GM04503 (cell line): ENCODE results near the gene ISG15.
"Not testable (repeated sequence)": the region's sequence is repeated elsewhere in the genome, so short reads cannot be mapped to it uniquely, and the experiment has no call there.

Experiments
- DNase-seq: peaks from one replicate; pipeline ENCODE4 v3.0.0-alpha.2; 2012; ENCODE audit warnings: low read depth

The ISG15 gene

DNA sequence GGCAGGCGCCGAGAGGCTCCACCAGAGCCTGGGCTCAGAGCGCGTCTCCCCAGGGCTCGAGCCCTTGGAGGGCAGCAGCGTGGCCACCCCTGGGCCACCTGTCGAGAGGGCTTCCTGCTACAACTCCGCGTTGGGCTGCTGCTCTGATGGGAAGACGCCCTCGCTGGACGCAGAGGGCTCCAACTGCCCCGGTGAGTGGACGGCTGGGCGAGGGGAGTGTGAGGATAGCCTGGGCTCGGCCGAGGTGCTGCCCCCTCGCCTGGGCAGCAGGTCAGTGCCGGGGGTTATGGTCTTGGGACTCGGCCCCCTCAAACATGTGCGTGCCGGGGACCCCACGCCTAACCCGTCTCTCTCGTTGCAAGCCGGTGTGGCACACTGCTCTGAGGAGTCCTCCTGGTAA lies 33.5 kb downstream of the ISG15 start:
- DNase-seq = no peak

- DNase-seq = no peak
Measured at GRCh38 chr1:1047407-1047806, 34.1 kb downstream of the ISG15 start.

DNA sequence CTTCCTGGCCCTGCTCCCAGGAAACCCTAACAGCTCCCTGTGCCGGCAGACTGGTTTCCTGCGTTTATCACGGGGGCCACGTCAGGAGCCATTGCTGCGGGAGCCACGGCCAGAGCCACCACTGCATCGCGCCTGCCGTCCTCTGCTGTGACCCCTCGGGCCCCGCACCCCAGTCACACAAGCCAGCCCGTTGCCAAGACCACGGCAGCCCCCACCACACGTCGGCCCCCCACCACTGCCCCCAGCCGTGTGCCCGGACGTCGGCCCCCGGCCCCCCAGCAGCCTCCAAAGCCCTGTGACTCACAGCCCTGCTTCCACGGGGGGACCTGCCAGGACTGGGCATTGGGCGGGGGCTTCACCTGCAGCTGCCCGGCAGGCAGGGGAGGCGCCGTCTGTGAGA lies 34.7 kb downstream of the ISG15 start:
- DNase-seq = no peak

DNA sequence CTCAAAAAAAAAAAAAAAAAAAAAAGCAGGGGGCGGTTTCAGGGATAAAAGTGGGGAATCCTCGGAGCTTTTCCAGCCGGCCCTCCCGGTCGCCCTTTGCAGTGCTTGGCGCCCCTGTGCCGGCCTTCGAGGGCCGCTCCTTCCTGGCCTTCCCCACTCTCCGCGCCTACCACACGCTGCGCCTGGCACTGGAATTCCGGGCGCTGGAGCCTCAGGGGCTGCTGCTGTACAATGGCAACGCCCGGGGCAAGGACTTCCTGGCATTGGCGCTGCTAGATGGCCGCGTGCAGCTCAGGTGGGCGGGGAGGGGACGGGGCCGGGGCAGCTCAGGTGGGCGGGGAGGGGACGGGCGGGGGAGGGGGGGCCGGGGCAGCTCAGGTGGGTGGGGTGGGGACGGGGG lies 35.5 kb downstream of the ISG15 start:
- DNase-seq = no peak

DNA sequence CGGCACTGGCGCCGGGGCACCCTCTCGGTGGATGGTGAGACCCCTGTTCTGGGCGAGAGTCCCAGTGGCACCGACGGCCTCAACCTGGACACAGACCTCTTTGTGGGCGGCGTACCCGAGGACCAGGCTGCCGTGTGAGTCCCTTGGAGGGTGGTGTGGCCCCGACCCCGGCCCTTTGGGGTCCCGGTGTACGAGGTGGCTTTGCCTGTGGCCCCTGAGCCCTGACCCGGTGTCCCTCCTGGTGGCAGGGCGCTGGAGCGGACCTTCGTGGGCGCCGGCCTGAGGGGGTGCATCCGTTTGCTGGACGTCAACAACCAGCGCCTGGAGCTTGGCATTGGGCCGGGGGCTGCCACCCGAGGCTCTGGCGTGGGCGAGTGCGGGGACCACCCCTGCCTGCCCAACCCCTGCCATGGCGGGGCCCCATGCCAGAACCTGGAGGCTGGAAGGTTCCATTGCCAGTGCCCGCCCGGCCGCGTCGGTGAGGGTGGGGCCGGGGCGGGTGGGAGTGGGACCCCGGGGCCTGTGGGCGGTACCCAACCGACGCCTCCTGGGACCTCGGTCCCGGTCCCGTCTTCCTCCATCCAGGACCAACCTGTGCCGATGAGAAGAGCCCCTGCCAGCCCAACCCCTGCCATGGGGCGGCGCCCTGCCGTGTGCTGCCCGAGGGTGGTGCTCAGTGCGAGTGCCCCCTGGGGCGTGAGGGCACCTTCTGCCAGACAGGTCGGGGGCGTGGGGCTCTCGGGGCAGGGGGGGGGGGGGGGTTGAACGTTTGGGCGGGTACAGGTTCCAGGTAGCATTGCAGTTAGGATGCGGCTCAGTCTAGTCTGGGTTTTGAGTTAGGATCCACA lies 36.2 kb downstream of the ISG15 start:
- no peak for DNase-seq

DNA sequence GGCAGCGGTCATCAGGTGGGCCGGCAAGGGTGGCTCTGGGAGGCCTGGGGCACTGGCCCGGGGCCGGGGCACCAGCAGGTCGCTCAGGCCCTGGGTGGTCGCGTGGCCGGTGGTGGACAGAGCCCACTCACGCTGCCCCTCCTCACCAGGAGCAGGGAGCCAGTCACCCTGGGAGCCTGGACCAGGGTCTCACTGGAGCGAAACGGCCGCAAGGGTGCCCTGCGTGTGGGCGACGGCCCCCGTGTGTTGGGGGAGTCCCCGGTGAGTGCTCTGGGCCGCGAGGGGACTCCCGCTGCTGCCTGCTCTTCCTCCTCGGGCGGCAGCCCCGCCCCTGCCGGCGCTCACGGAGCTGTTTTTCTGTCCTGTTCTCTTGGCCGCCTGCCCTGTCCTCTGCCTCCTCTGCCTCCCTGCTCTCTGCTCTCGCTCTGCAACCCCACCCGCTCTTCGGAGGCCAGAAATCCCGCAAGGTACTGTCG lies 37.3 kb downstream of the ISG15 start:
- no peak for DNase-seq

DNA sequence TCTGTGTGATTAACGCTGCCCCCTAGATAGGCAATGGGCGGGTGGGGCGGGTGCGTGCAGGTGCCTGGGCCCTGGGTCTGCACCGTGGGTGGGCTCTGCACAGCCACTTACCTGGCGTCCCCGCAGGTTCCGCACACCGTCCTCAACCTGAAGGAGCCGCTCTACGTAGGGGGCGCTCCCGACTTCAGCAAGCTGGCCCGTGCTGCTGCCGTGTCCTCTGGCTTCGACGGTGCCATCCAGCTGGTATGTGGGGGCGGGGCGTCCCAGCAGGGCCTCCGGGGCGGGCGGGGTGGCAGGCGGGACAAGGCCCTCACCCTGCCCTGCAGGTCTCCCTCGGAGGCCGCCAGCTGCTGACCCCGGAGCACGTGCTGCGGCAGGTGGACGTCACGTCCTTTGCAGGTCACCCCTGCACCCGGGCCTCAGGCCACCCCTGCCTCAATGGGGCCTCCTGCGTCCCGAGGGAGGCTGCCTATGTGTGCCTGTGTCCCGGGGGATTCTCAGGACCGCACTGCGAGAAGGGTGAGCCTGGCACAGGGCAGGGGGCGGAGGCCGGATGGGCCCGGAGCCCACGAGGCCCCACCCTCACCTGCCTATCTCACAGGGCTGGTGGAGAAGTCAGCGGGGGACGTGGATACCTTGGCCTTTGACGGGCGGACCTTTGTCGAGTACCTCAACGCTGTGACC lies 38.0 kb downstream of the ISG15 start:
- DNase-seq = no peak

DNA sequence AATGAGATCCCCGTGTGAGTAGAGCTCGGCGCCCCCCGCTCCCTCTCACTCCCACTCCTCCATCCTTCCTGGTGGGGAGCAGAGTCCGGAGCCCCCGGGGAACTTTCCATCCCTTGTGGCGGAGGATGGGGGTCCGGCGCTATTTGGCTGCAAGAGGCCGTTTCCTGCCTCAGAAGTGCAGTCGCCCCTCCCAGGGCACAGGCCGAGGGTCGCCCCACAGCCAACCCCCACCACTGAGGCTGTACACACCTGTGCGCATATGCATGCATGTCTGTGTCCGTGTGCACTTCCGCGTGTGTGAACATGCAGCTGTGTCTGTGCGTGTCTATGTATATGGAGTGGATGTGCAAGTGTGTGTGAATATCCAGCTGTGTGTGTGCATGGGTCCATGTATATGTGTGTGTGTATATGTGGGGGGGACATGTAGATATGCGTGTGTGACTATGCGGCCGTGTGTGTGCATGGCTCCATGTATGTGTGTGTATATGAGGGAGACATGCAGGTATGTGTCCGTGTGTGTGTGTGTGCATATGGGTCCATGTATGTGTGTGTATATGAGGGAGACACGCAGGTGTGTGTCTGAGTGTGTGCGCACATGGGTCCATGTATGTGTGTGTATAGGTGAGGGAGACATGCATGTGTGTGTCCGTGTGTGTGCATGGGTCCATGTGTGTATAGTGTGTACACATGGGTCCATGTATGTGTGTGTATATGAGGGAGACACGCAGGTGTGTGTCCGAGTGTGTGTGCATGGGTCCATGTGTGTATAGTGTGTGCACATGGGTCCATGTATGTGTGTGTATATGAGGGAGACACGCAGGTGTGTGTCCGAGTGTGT lies 38.9 kb downstream of the ISG15 start:
- DNase-seq = no peak

DNA sequence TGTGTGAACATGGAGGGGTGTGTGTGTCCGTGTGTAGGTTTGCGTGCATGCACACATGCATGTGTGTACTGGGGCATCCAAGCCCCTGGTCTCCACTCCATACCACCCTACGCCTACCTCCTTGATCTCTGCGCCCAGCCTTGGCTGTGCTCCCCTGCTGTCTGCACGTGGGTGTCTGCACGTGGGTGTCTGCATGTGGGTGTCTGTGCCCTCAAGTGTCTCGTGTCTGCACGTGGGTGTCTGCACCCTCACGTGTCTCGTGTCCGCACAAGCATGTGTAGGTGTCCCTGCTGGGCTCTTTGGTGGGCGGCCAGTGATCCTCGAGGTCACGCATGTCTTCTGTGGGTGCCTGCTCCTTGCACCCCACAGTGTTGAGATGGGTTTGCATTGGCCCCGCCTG lies 39.7 kb downstream of the ISG15 start:
- DNase-seq = no peak

GRCh38 chr1:1053682-1054081 lies 40.4 kb downstream of the ISG15 start:
- DNase-seq = no peak

- no peak for DNase-seq
Measured at GRCh38 chr1:1054099-1054700, 40.9 kb downstream of the ISG15 start.

- DNase-seq = no peak
Measured at GRCh38 chr1:1054971-1055370, 41.7 kb downstream of the ISG15 start.

- DNase-seq = no peak
Measured at GRCh38 chr1:1055841-1056736, 42.8 kb downstream of the ISG15 start.

DNA sequence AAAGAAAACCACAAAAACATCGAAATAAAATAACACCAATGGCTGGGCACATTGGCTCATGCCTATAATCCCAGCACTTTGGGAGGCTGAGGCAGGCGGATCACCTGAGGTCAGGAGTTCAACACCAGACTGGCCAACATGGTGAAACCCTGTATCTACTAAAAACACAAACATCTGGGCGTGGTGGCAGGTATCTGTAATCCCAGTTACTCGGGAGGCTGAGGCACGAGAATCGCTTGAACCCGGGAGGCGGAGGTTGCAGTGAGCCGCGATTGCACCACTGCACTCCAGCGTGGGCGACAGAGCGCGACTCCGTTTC lies 44.4 kb downstream of the ISG15 start:
- DNase-seq = not testable (repeated sequence)

DNA sequence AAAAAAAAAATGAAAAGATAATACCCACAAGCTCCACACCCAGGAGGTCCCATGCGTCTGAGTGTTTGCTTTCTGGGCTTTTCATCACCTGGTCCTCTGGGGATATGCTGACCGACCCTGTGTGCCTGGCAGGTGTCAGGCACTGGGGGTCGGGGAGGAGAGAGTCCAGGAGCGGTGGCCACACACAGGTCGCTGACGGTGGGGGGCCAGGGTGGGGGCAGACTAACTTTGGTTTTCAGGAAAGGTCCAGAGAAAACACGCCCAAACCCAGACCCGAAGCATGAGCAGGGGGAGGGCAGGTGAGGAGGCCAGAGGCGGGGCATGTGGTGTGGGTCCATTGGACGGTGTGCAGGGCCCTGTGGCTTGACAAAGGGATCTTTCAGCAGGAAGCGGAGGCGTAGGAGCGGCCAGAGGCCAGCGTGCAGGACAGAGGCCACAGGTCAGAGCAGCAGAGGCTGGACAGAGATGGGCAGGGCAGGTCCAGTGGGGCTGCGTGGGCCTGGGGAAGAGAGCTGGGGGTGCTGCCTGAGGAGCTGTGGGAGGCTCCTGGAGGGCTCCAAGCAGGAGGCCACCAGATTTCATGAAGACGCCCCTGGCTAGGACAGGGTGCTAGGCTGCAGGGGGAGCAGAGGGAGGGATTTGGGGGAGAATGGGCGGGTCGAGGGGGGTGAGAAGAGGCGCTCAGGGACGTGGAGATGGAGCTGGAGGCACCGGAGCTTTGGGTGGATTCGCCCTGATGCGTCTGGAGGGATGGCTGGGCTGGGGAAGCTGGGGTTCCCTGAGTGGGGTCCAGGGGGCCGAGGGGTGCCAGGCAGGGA lies 45.0 kb downstream of the ISG15 start:
- no peak for DNase-seq

- DNase-seq = no peak
Measured at GRCh38 chr1:1058921-1059493, 45.7 kb downstream of the ISG15 start.

DNA sequence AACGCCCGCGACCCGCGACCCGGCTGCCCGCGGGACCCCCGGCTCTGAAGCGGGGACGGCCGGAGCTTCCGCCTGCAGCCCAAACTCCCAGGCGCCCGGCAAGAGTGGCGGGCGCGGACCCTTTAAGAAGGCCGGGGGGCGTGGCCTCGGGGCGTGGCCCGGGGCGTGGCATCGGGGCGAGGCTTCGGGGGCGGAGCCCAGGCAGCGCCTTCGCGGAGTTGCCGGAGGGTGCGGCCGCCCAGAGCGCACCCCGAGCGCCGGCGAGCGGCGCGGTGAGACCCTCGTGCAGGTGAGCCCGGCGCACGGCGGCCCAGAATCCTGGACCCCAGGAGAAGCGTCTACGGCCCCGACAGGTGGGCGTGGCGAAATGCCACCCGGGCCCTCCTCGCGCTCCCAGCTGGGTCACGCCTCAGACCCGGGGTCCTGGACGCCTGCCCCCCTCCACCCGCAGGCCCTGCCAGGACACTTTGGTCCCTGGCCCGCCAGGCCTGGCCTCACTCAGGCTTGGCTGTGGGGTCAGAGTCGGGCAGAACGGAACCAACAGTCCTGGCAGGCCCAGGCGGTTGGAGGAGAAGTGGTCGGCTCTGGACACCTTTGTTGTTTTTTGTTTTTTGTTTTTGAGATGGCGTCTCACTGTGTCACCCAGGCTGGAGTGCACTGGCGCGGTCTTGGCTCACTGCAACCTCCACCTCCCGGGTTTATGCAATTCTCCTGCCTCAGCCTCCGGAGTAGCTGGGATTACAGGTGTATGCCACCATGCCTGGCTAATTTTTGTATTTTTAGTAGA lies 46.4 kb downstream of the ISG15 start:
- no peak for DNase-seq

DNA sequence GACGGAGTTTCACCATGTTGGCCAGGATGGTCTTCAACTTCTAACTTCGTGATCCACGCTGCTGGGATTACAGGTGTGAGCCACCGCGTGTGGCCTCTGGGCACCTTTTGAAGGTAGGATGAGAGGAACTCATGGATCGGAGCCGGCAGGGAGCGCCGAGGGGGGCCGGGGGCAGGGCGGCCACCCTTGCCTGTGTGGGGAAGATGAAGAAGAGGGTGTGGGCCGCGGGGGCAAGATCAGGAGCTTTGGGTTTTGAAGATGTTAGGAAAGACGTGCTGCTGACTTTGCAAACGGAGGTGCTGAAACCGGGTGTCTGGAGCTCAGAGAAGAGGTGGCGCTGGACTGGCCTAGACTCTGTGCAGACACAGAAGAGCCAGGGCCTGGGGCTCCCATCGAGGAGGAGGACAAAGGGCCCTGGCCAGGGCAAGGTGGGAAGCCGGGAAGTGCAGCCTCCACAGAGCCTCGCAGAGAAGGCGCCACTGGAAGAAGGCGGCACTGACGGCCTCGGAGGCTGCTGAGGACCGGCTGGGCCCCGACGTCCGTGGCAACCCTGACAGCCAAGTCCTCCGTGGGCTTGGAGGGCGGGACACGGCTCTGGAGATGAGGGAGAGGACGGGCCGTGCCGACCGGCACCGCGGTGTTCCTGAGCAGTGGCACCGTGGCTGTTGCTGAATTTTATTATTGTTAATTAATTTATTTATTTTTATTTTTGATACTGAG lies 47.1 kb downstream of the ISG15 start:
- DNase-seq = no peak
